Brain microvascular endothelial cell (primary cell): Measurements from ENCODE around the gene PGC.

ENCODE experiments used
- DNase-seq: peaks from one replicate; pipeline ENCODE4 v3.0.0-alpha.2; 2020
- H3K27ac ChIP-seq: fragments of 250-450 bp; sonication (Bioruptor Pico); 2 replicates; pipeline ENCODE4 v1.5.1; 2020; ENCODE audit warnings: mild to moderate bottlenecking, moderate library complexity
- H3K27me3 ChIP-seq: fragments of 250-450 bp; sonication (Bioruptor Pico); replicated peaks from 2 replicates; pipeline ENCODE4 v1.5.1; 2020; ENCODE audit warnings: mild to moderate bottlenecking
- H3K36me3 ChIP-seq: fragments of 250-450 bp; sonication (Bioruptor Pico); replicated peaks from 2 replicates; pipeline ENCODE4 v1.5.1; 2020; ENCODE audit warnings: mild to moderate bottlenecking
- H3K4me3 ChIP-seq: 2 replicates; pipeline ENCODE4 v1.5.1; 2011; ENCODE audit warnings: low read depth, mild to moderate bottlenecking, control low read depth, low read length, moderate library complexity
- CTCF ChIP-seq: IDR thresholded peaks from 2 replicates; pipeline ENCODE4 v1.5.1; 2011; ENCODE audit warnings: low read depth, mild to moderate bottlenecking, moderate library complexity, low read length, control low read depth, inconsistent platforms; ENCODE audit errors: missing control alignments
- in situ Hi-C: cut with HindIII; loops from 2 replicates; pipeline ENCODE4 v1.10.0; 2017; ENCODE audit warnings: low sequenced_read_pairs, low pct_ligation_motif_present

The PGC gene

GRCh38 chr6:41733707-41734665 is 13.2 kb downstream of the PGC start:
- no peaks in the 10 kb centered on the region for H3K36me3 ChIP-seq
- DNase-seq, result peak; percentile 54
- TF ChIP-seq CTCF, result no peak
- peak overlapping the region; percentile 72 for H3K27ac ChIP-seq
- in situ Hi-C loops, result no loop called here
- H3K27me3 ChIP-seq, result no peaks in the 10 kb centered on the region
- peak overlapping the region; percentile 73 for H3K4me3 ChIP-seq

GRCh38 chr6:41733360-41733706 is 13.9 kb downstream of the PGC start:
- in situ Hi-C loops, result no loop called here
- no peaks in the 10 kb centered on the region for H3K27me3 ChIP-seq
- no peak for DNase-seq
- no peaks in the 10 kb centered on the region for H3K36me3 ChIP-seq
- peak overlapping the region; percentile 72 for H3K27ac ChIP-seq
- TF ChIP-seq CTCF, result no peak
- H3K4me3 ChIP-seq, result peak overlapping the region; percentile 73

GRCh38 chr6:41732591-41733359 is 14.4 kb downstream of the PGC start:
- peak overlapping the region; percentile 73 for H3K4me3 ChIP-seq
- TF ChIP-seq CTCF, result no peak
- no peaks in the 10 kb centered on the region for H3K36me3 ChIP-seq
- in situ Hi-C loops, result no loop called here
- H3K27ac ChIP-seq, result no peak overlapping the region
- H3K27me3 ChIP-seq, result no peaks in the 10 kb centered on the region
- no peak for DNase-seq

GRCh38 chr6:41732149-41732548 is 15.0 kb downstream of the PGC start:
- Histone ChIP-seq H3K27ac (no peak overlapping the region), H3K4me3 (no peak overlapping the region), H3K27me3 (no peaks in the 10 kb centered on the region), H3K36me3 (no peaks in the 10 kb centered on the region)
- TF ChIP-seq CTCF, result no peak
- in situ Hi-C loops, result no loop called here
- DNase-seq, result no peak

GRCh38 chr6:41731561-41732086 is 15.6 kb downstream of the PGC start:
- no peak for DNase-seq
- Histone ChIP-seq H3K27ac (no peak overlapping the region), H3K4me3 (no peak overlapping the region), H3K36me3 (no peaks in the 10 kb centered on the region), H3K27me3 (no peaks in the 10 kb centered on the region)
- TF ChIP-seq CTCF, result no peak
- in situ Hi-C loops, result no loop called here
